A549 (cell line): ENCODE measurements around the gene STRBP.

ENCODE experiments used
- CTCF ChIP-seq: fragments of >200 bp; sonication (Bioruptor Twin); formaldehyde crosslinking; IDR thresholded peaks from 3 replicates; pipeline ENCODE4 v1.5.1; 2016
- EP300 ChIP-seq, 2 experiments: fragments of >200 bp; sonication (Bioruptor Twin); formaldehyde crosslinking; IDR thresholded peaks; 2 replicates in 1 of 2; 3 replicates in 1 of 2; pipeline ENCODE4 v1.6.1; 2016 to 2017
- HDAC2 ChIP-seq: fragments of 200-600 bp; sonication (generic); IDR thresholded peaks from 2 replicates; pipeline ENCODE4 v1.6.1; 2016
- KDM5A ChIP-seq: fragments of 200-600 bp; sonication (generic); IDR thresholded peaks from 2 replicates; pipeline ENCODE4 v1.6.1; 2016; ENCODE audit warnings: antibody characterized with exemption, mild to moderate bottlenecking
- POLR2A ChIP-seq: IDR thresholded peaks from 2 replicates; pipeline ENCODE4 v1.6.1; 2012; ENCODE audit warnings: mild to moderate bottlenecking, low read length
- RAD21 ChIP-seq, 2 experiments: fragments of >200 bp in 1 of 2; sonication (Bioruptor Twin) in 1 of 2; formaldehyde crosslinking in 1 of 2; IDR thresholded peaks in 1 of 2; conservative IDR thresholded peaks in 1 of 2; 2 replicates in 1 of 2; 3 replicates in 1 of 2; pipeline ENCODE4 v1.6.1; 2012 to 2018; ENCODE audit warnings: inconsistent platforms in 1 of 2
- REST ChIP-seq: fragments of 200-600 bp; sonication (generic); IDR thresholded peaks from 2 replicates; pipeline ENCODE4 v1.6.1; 2016; ENCODE audit warnings: antibody characterized with exemption, mild to moderate bottlenecking, moderate library complexity
- RFX5 ChIP-seq: fragments of 450-650 bp; IDR thresholded peaks from 2 replicates; pipeline ENCODE4 v1.7.1; 2014; ENCODE audit warnings: antibody characterized with exemption, mild to moderate bottlenecking, moderate library complexity
- SMC3 ChIP-seq: fragments of >200 bp; sonication (Bioruptor Twin); formaldehyde crosslinking; IDR thresholded peaks from 3 replicates; pipeline ENCODE4 v1.6.1; 2018; ENCODE audit warnings: inconsistent platforms
- SREBF2 ChIP-seq: fragments of 450-650 bp; IDR thresholded peaks from 2 replicates; pipeline ENCODE4 v1.6.1; 2014; ENCODE audit warnings: mild to moderate bottlenecking, moderate library complexity
- TF ChIP-seq, protein P1 (sequence below): fragments of 450-650 bp; IDR thresholded peaks from 2 replicates; pipeline ENCODE4 v1.6.1; 2014; ENCODE audit warnings: antibody characterized with exemption
- TF ChIP-seq, protein P2 (sequence below): IDR thresholded peaks from 2 replicates; pipeline ENCODE4 v1.6.1; 2012

GRCh38 chr9:123090198-123090896, 178.0 kb downstream of the STRBP start:
- TF ChIP-seq CTCF (no peak), HDAC2 (no peak), KDM5A (no peak), POLR2A (no peak), RAD21 (conservative IDR thresholded peaks at IDR 0.05 in 1 of 2, IDR thresholded peaks at IDR 0.05 in 1 of 2) (no peak), SMC3 (no peak), RFX5 (no peak), EP300 (IDR thresholded peaks at IDR 0.05) (no peak), SREBF2 (no peak), REST (no peak)
- TF ChIP-seq, protein P1, sequence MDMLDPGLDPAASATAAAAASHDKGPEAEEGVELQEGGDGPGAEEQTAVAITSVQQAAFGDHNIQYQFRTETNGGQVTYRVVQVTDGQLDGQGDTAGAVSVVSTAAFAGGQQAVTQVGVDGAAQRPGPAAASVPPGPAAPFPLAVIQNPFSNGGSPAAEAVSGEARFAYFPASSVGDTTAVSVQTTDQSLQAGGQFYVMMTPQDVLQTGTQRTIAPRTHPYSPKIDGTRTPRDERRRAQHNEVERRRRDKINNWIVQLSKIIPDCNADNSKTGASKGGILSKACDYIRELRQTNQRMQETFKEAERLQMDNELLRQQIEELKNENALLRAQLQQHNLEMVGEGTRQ = no peak
- TF ChIP-seq, protein P2, sequence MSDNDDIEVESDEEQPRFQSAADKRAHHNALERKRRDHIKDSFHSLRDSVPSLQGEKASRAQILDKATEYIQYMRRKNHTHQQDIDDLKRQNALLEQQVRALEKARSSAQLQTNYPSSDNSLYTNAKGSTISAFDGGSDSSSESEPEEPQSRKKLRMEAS = no peak
